H9 (cell line): Measurements from ENCODE around the gene ELFN1. TPM values are rescaled to one million over a fixed set of nuclear protein-coding genes. Genes with fewer than 3 reads are reported as not detected.

Source experiments
- DNase-seq: peaks from one replicate; pipeline ENCODE4 v3.0.0-alpha.2; 2017
- H2AFZ ChIP-seq: one replicate; pipeline ENCODE4 v1.6.1; 2013; ENCODE audit warnings: mild to moderate bottlenecking, low read length, control low read depth, moderate library complexity
- H2AK5ac ChIP-seq: 2 replicates; pipeline ENCODE4 v1.6.1; 2013; ENCODE audit warnings: low read length, control low read depth, mixed read lengths; ENCODE audit not compliant: insufficient read length
- H2BK120ac ChIP-seq: one replicate; pipeline ENCODE4 v1.6.1; 2013; ENCODE audit warnings: low read depth, mild to moderate bottlenecking, low read length, control low read depth, inconsistent platforms; ENCODE audit not compliant: poor library complexity, severe bottlenecking
- H2BK12ac ChIP-seq: 2 replicates; pipeline ENCODE4 v1.6.1; 2013; ENCODE audit warnings: low read length, control low read depth, mixed read lengths, low read depth; ENCODE audit not compliant: insufficient read length
- H2BK15ac ChIP-seq: 2 replicates; pipeline ENCODE4 v1.6.1; 2013; ENCODE audit warnings: low read depth, low read length, control low read depth
- H2BK20ac ChIP-seq: one replicate; pipeline ENCODE4 v1.6.1; 2013; ENCODE audit warnings: low read depth, mild to moderate bottlenecking, low read length, control low read depth, inconsistent platforms; ENCODE audit not compliant: poor library complexity, severe bottlenecking
- H2BK5ac ChIP-seq: 2 replicates; pipeline ENCODE4 v1.6.1; 2013; ENCODE audit warnings: low read length, control low read depth, mixed read lengths; ENCODE audit not compliant: insufficient read length
- H3K14ac ChIP-seq: 2 replicates; pipeline ENCODE4 v1.6.1; 2013; ENCODE audit warnings: low read length, control low read depth; ENCODE audit not compliant: insufficient read depth
- H3K18ac ChIP-seq: 2 replicates; pipeline ENCODE4 v1.6.1; 2013; ENCODE audit warnings: low read depth, mild to moderate bottlenecking, mixed read lengths, low read length, control low read depth; ENCODE audit not compliant: insufficient read length
- H3K23ac ChIP-seq: 2 replicates; pipeline ENCODE4 v1.6.1; 2013; ENCODE audit warnings: low read length, control low read depth, mixed read lengths, low read depth; ENCODE audit not compliant: insufficient read length
- H3K23me2 ChIP-seq: 2 replicates; pipeline ENCODE4 v1.6.1; 2013; ENCODE audit warnings: low read depth, mild to moderate bottlenecking, mixed read lengths, low read length, control low read depth; ENCODE audit not compliant: insufficient read length, poor library complexity, severe bottlenecking
- H3K27ac ChIP-seq: 2 replicates; pipeline ENCODE4 v1.5.1; 2013; ENCODE audit warnings: low read length, control low read depth, mixed read lengths, low read depth; ENCODE audit not compliant: insufficient read length
- H3K27me3 ChIP-seq: 2 replicates; pipeline ENCODE4 v1.6.1; 2013; ENCODE audit warnings: low read length, control low read depth, inconsistent platforms; ENCODE audit not compliant: insufficient read depth
- H3K4ac ChIP-seq: 2 replicates; pipeline ENCODE4 v1.6.1; 2013; ENCODE audit warnings: low read depth, mild to moderate bottlenecking, control low read depth, inconsistent platforms, low read length, moderate library complexity
- H3K4me1 ChIP-seq: 2 replicates; pipeline ENCODE4 v1.6.1; 2013; ENCODE audit warnings: low read length, control low read depth, inconsistent platforms; ENCODE audit not compliant: insufficient read depth
- H3K4me2 ChIP-seq: 2 replicates; pipeline ENCODE4 v1.6.1; 2013; ENCODE audit warnings: low read length, control low read depth, mixed read lengths; ENCODE audit not compliant: insufficient read length, insufficient read depth
- H3K56ac ChIP-seq: 2 replicates; pipeline ENCODE4 v1.6.1; 2013; ENCODE audit warnings: low read depth, mild to moderate bottlenecking, mixed read lengths, low read length, control low read depth; ENCODE audit not compliant: insufficient read length
- H3K79me1 ChIP-seq: 2 replicates; pipeline ENCODE4 v1.6.1; 2013; ENCODE audit warnings: low read depth, mild to moderate bottlenecking, moderate library complexity, low read length, control low read depth, inconsistent platforms; ENCODE audit not compliant: insufficient read depth, poor library complexity, severe bottlenecking
- H3K79me2 ChIP-seq: 2 replicates; pipeline ENCODE4 v1.6.1; 2013; ENCODE audit warnings: low read length, control low read depth, inconsistent platforms; ENCODE audit not compliant: insufficient read depth
- H3K9ac ChIP-seq: 2 replicates; pipeline ENCODE4 v1.6.1; 2013; ENCODE audit warnings: low read length, control low read depth, mixed read lengths; ENCODE audit not compliant: insufficient read length; ENCODE audit errors: extremely low read depth
- H3K9me3 ChIP-seq: one replicate; pipeline ENCODE4 v1.6.1; 2013; ENCODE audit warnings: low read depth, low read length, inconsistent platforms; ENCODE audit not compliant: control insufficient read depth
- H3T11ph ChIP-seq: one replicate; pipeline ENCODE4 v1.6.1; 2013; ENCODE audit warnings: mild to moderate bottlenecking, low read length, control low read depth, inconsistent platforms
- H4K20me1 ChIP-seq: one replicate; pipeline ENCODE4 v1.6.1; 2013; ENCODE audit not compliant: control insufficient read depth, insufficient read length, insufficient read depth
- H4K5ac ChIP-seq: 2 replicates; pipeline ENCODE4 v1.6.1; 2013; ENCODE audit warnings: low read depth, mild to moderate bottlenecking, mixed read lengths, low read length, control low read depth; ENCODE audit not compliant: insufficient read length
- H4K8ac ChIP-seq: replicated peaks from 2 replicates; pipeline ENCODE4 v1.6.1; 2013; ENCODE audit warnings: low read length, control low read depth, mixed read lengths, low read depth; ENCODE audit not compliant: insufficient read length
- H4K91ac ChIP-seq: 2 replicates; pipeline ENCODE4 v1.6.1; 2013; ENCODE audit warnings: low read depth, mild to moderate bottlenecking, moderate library complexity, mixed read lengths, low read length, control low read depth; ENCODE audit not compliant: insufficient read length
- H3K27ac Mint-ChIP-seq, 3 experiments: 2 replicates in 2 of 3; 3 replicates in 1 of 3; pipeline ENCODE4 v1.8.0; 2020 to 2021; ENCODE audit warnings: mixed read lengths in 3 of 3, mild to moderate bottlenecking in 1 of 3, moderate library complexity in 1 of 3
- H3K27me3 Mint-ChIP-seq: 2 replicates; pipeline ENCODE4 v1.8.0; 2021; ENCODE audit warnings: low read depth, mild to moderate bottlenecking, moderate library complexity, mixed read lengths
- H3K36me3 Mint-ChIP-seq, 3 experiments: 2 replicates in 2 of 3; 3 replicates in 1 of 3; pipeline ENCODE4 v1.8.0; 2020 to 2021; ENCODE audit warnings: low read depth in 3 of 3, mixed read lengths in 3 of 3; ENCODE audit not compliant: insufficient read depth in 1 of 3
- H3K4me1 Mint-ChIP-seq, 2 experiments: 2 replicates each; pipeline ENCODE4 v1.8.0; 2020; ENCODE audit warnings: mixed read lengths in 2 of 2
- H3K4me3 Mint-ChIP-seq, 2 experiments: 2 replicates in 1 of 2; 3 replicates in 1 of 2; pipeline ENCODE4 v1.8.0; 2020 to 2021; ENCODE audit warnings: mild to moderate bottlenecking in 2 of 2, mixed read lengths in 2 of 2, moderate library complexity in 1 of 2
- H3K9me3 Mint-ChIP-seq, 2 experiments: 2 replicates in 1 of 2; 3 replicates in 1 of 2; pipeline ENCODE4 v1.8.0; 2020; ENCODE audit warnings: mild to moderate bottlenecking in 2 of 2, mixed read lengths in 2 of 2, moderate library complexity in 1 of 2
- WGBS: extraction: QIAGEN DNeasy Blood & Tissue Kit; methylation state at CpG from one replicate; pipeline ENCODE4 v1.1.7; 2013; ENCODE audit warnings: missing lambda C conversion rate, low lambda C conversion rate, mixed read lengths; ENCODE audit not compliant: insufficient read length; ENCODE audit errors: extremely low coverage; 5-methylcytosine and 5-hydroxymethylcytosine counted together
- total RNA-seq: library from RNA; stranded (reverse); gene quantifications from 2 replicates; pipeline ENCODE4 v1.2.1, GENCODE V29; 2021
- TF ChIP-seq, protein P1 (sequence below): fragments of 200-600 bp; sonication (generic); conservative IDR thresholded peaks from 3 replicates; pipeline ENCODE4 v1.8.0; 2021; ENCODE audit warnings: antibody characterized with exemption, mild to moderate bottlenecking

Gene ELFN1
- total RNA-seq, 1 experiment from 2014 or later: 3.7 TPM

DNA sequence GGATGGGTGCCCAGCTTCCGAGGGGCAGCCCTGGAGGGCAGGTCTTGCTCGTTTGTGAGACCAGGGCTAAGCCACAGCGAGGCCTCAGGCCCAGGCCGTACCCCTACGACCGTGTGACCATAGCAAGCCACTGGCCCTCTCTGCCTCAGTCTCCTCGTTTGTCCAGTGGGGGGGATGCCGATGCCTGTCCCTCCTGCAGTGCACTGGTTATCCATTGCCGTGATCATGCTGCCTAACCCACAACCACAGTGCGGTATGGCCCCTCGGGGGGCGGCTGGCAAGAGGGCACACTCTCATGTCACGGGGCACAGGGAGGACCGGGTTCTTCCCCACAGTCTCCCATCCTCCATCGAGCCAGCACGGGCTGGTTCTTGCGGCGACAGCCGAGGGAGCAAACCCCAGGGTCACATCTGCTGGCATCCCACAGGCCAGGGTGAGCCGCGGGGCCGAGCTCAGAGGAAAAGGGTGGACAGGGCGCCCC, 80.5 kb downstream of the ELFN1 start:
- DNase-seq: no peak
- Histone ChIP-seq H3K79me1 (no peaks in the 10 kb centered on the region), H3K9me3 (no peaks in the 10 kb centered on the region), H3K27ac (no peak overlapping the region), H2BK120ac (no peak overlapping the region), H3K9ac (no peak overlapping the region), H2BK20ac (no peak overlapping the region), H4K8ac (no peak overlapping the region), H2BK12ac (no peak overlapping the region), H3K23ac (no peak overlapping the region), H3K56ac (no peak overlapping the region), H3K4me2 (no peak overlapping the region), H3K79me2 (no peaks in the 10 kb centered on the region), H4K20me1 (peaks cover 2% of the 10 kb centered on the region), H2BK15ac (no peak overlapping the region), H3K23me2 (no peaks in the 10 kb centered on the region), H3K14ac (no peak overlapping the region; the same call in 1 of the 2 replicates), H2BK5ac (no peak overlapping the region), H2AFZ (no peak overlapping the region), H3K4ac (no peak overlapping the region), H3K27me3 (no peaks in the 10 kb centered on the region), H2AK5ac (no peak overlapping the region), H4K5ac (no peak overlapping the region), H3T11ph (no peak overlapping the region), H3K4me1 (no peaks in the 10 kb centered on the region), H4K91ac (no peak overlapping the region), H3K18ac (no peak overlapping the region)
- Mint-ChIP-seq H3K36me3 (no peaks in the 10 kb centered on the region), H3K27me3 (peaks cover 29% of the 10 kb centered on the region), H3K27ac (no peak overlapping the region), H3K4me3 (no peak overlapping the region), H3K4me1 (peaks cover 7 to 21% of the 10 kb centered on the region in 2 experiments), H3K9me3 (no peaks in the 10 kb centered on the region; a peak in 3 of 5 replicates)
- WGBS: no CpG with 5 or more reads among the region's 23 CpGs
- TF ChIP-seq, protein P1, sequence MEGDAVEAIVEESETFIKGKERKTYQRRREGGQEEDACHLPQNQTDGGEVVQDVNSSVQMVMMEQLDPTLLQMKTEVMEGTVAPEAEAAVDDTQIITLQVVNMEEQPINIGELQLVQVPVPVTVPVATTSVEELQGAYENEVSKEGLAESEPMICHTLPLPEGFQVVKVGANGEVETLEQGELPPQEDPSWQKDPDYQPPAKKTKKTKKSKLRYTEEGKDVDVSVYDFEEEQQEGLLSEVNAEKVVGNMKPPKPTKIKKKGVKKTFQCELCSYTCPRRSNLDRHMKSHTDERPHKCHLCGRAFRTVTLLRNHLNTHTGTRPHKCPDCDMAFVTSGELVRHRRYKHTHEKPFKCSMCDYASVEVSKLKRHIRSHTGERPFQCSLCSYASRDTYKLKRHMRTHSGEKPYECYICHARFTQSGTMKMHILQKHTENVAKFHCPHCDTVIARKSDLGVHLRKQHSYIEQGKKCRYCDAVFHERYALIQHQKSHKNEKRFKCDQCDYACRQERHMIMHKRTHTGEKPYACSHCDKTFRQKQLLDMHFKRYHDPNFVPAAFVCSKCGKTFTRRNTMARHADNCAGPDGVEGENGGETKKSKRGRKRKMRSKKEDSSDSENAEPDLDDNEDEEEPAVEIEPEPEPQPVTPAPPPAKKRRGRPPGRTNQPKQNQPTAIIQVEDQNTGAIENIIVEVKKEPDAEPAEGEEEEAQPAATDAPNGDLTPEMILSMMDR: no peak
